IMR-90 (cell line): Measurements from ENCODE around the gene UGDH. TPM values are rescaled to one million over a fixed set of nuclear protein-coding genes. Genes with fewer than 3 reads are reported as not detected.
"Not testable (repeated sequence)": the region's sequence is repeated elsewhere in the genome, so short reads cannot be mapped to it uniquely, and the experiment has no call there.

ENCODE experiments used
- ATAC-seq: fragments of 200-7000 bp; cut with Tn5 transposase; 2 replicates; pipeline ENCODE4 v1.9.1; 2020; ENCODE audit warnings: low read depth, mild to moderate bottlenecking, moderate library complexity
- BruUV-seq: library from RNA; stranded (reverse); fragments of 400-500 nt; replicated peaks from 2 replicates; lab custom pipeline; 2021; lab: Mats Ljungman, UMichigan
- CTCF ChIA-PET: fragments of 300-600 bp; formaldehyde crosslinking; extraction: SDS; loops from one replicate; lab custom pipeline; 2021; ENCODE audit warnings: antibody characterized with exemption; lab: Yijun Ruan, JAX
- POLR2A ChIA-PET: fragments of 300-600 bp; sonication (Branson Sonifier 250); formaldehyde crosslinking; loops from one replicate; lab custom pipeline; 2022; ENCODE audit warnings: antibody characterized with exemption; ENCODE audit not compliant: unreplicated experiment; lab: Charles Lee
- DNase-seq: peaks from one replicate; pipeline ENCODE4 v3.0.0; 2013
- H2AFZ ChIP-seq: replicated peaks from 2 replicates; pipeline ENCODE3; 2013; ENCODE audit warnings: low read length, mild to moderate bottlenecking; ENCODE audit not compliant: poor library complexity
- H2AK5ac ChIP-seq: 2 replicates; pipeline ENCODE4 v1.6.1; 2013; ENCODE audit warnings: low read depth, low read length, inconsistent platforms
- H2AK9ac ChIP-seq: replicated peaks from 2 replicates; pipeline ENCODE3; 2013; ENCODE audit warnings: mild to moderate bottlenecking, low read depth, low read length, moderate library complexity; ENCODE audit not compliant: poor library complexity
- H2BK120ac ChIP-seq: 2 replicates; pipeline ENCODE4 v1.6.1; 2013; ENCODE audit warnings: low read depth, low read length, inconsistent platforms
- H2BK15ac ChIP-seq: 3 replicates; pipeline ENCODE4 v1.6.1; 2013; ENCODE audit warnings: low read depth, low read length, inconsistent platforms
- H2BK20ac ChIP-seq: 2 replicates; pipeline ENCODE4 v1.6.1; 2013; ENCODE audit warnings: low read depth, mild to moderate bottlenecking, inconsistent platforms, low read length, moderate library complexity
- H2BK5ac ChIP-seq: 2 replicates; pipeline ENCODE4 v1.6.1; 2013; ENCODE audit warnings: mild to moderate bottlenecking, low read depth, low read length, inconsistent platforms; ENCODE audit not compliant: poor library complexity, severe bottlenecking
- H3K14ac ChIP-seq: replicated peaks from 2 replicates; pipeline ENCODE4 v1.6.1; 2013; ENCODE audit warnings: low read depth, low read length, inconsistent platforms
- H3K18ac ChIP-seq: 2 replicates; pipeline ENCODE4 v1.6.1; 2013; ENCODE audit warnings: low read depth, low read length, control low read depth
- H3K23ac ChIP-seq: 2 replicates; pipeline ENCODE4 v1.6.1; 2013; ENCODE audit warnings: low read depth, low read length, inconsistent platforms
- H3K27ac ChIP-seq: 2 replicates; pipeline ENCODE4 v1.5.1; 2013; ENCODE audit warnings: mild to moderate bottlenecking, control low read depth, low read length; ENCODE audit not compliant: insufficient read depth
- H3K27me3 ChIP-seq: 2 replicates; pipeline ENCODE4 v1.6.1; 2013; ENCODE audit warnings: low read length; ENCODE audit not compliant: control insufficient read depth, insufficient read depth
- H3K36me3 ChIP-seq: 2 replicates; pipeline ENCODE4 v1.6.1; 2013; ENCODE audit warnings: low read length, mixed read lengths; ENCODE audit not compliant: control insufficient read depth, insufficient read depth
- H3K4ac ChIP-seq: 2 replicates; pipeline ENCODE4 v1.6.1; 2013; ENCODE audit warnings: low read depth, low read length, inconsistent platforms
- H3K4me1 ChIP-seq: 2 replicates; pipeline ENCODE4 v1.6.1; 2013; ENCODE audit warnings: low read length, mixed read lengths; ENCODE audit not compliant: control insufficient read depth, insufficient read depth
- H3K4me2 ChIP-seq: 2 replicates; pipeline ENCODE4 v1.6.1; 2013; ENCODE audit warnings: low read depth, mild to moderate bottlenecking, control low read depth, low read length, moderate library complexity
- H3K4me3 ChIP-seq: 2 replicates; pipeline ENCODE4 v1.5.1; 2013; ENCODE audit warnings: low read depth, mild to moderate bottlenecking, control low read depth, low read length, moderate library complexity; ENCODE audit not compliant: insufficient read depth
- H3K56ac ChIP-seq: 2 replicates; pipeline ENCODE4 v1.6.1; 2013; ENCODE audit warnings: low read length, inconsistent platforms; ENCODE audit not compliant: insufficient read depth; ENCODE audit errors: extremely low read depth
- H3K79me1 ChIP-seq, 2 experiments: 2 replicates each; pipeline ENCODE4 v1.6.1; 2013; ENCODE audit warnings: low read length in 2 of 2, inconsistent platforms in 1 of 2, low read depth in 1 of 2
- H3K9ac ChIP-seq: 2 replicates; pipeline ENCODE4 v1.6.1; 2013; ENCODE audit warnings: low read depth, low read length, control low read depth
- H3K9me1 ChIP-seq: 2 replicates; pipeline ENCODE4 v1.6.1; 2013; ENCODE audit warnings: low read length, inconsistent platforms; ENCODE audit not compliant: insufficient read depth
- H3K9me3 ChIP-seq: 2 replicates; pipeline ENCODE4 v1.6.1; 2013; ENCODE audit warnings: low read length; ENCODE audit not compliant: control insufficient read depth, insufficient read depth
- H4K20me1 ChIP-seq: 2 replicates; pipeline ENCODE4 v1.6.1; 2013; ENCODE audit warnings: low read length, inconsistent platforms; ENCODE audit not compliant: insufficient read depth
- H4K5ac ChIP-seq: 2 replicates; pipeline ENCODE4 v1.6.1; 2013; ENCODE audit warnings: mild to moderate bottlenecking, low read depth, low read length, control low read depth
- H4K8ac ChIP-seq, 2 experiments: 2 replicates each; pipeline ENCODE4 v1.6.1; 2013; ENCODE audit warnings: low read depth in 2 of 2, low read length in 2 of 2, control low read depth in 1 of 2, inconsistent platforms in 1 of 2
- H4K91ac ChIP-seq: 2 replicates; pipeline ENCODE4 v1.6.1; 2013; ENCODE audit warnings: low read depth, low read length, inconsistent platforms; ENCODE audit not compliant: insufficient read depth
- FOS ChIP-seq: fragments of 150-350 bp; IDR thresholded peaks from 2 replicates; pipeline ENCODE4 v1.6.1; 2016; ENCODE audit warnings: low read depth, low read length
- WGBS, 2 experiments: methylation state at CpG; one replicate each; pipeline versions ENCODE4 v1.1.5 to v1.1.7; 2013; ENCODE audit warnings: missing lambda C conversion rate in 2 of 2; ENCODE audit not compliant: insufficient read length in 1 of 2; ENCODE audit errors: extremely low coverage in 2 of 2; 5-methylcytosine and 5-hydroxymethylcytosine counted together
- dilution Hi-C: fragments of 300-500 bp; cut with HindIII; formaldehyde crosslinking; loops from one replicate; pipeline ENCODE4 v1.14.3; 2018; ENCODE audit warnings: low sequenced_read_pairs; ENCODE audit not compliant: unreplicated experiment
- in situ Hi-C: fragments of 300-500 bp; cut with MboI; formaldehyde crosslinking; loops from 3 replicates; pipeline ENCODE4 v1.14.3; 2019; ENCODE audit warnings: low sequenced_read_pairs, inconsistent platforms, mixed read lengths
- intact Hi-C: fragments of 100-400 bp; cut with micrococcal nuclease; formaldehyde crosslinking; loops from 2 replicates; pipeline ENCODE4 v1.10.0; 2022
- polyA plus RNA-seq, 3 experiments: library from polyadenylated mRNA; depleted of rRNA; stranded (reverse); fragments of >200 nt; gene quantifications; 2 replicates each; pipeline ENCODE4 v1.2.3, GENCODE V29; 2012; ENCODE audit warnings: low replicate concordance in 1 of 3
- total RNA-seq: library from RNA; depleted of rRNA; stranded (reverse); fragments of >200 nt; gene quantifications from 2 replicates; pipeline ENCODE4 v1.2.3, GENCODE V29; 2012

Gene UGDH
- total and polyA plus RNA-seq, 2 of the 4 experiments (the other 2 are of a cell fraction) = 69.2 to 257 TPM

GRCh38 chr4:39504538-39504937, 22.7 kb downstream of the UGDH start:
- Histone ChIP-seq H3K18ac (no peak overlapping the region), H2BK120ac (no peak overlapping the region), H4K5ac (no peak overlapping the region), H2BK15ac (no peak overlapping the region), H3K27me3 (no peaks in the 10 kb centered on the region), H2BK20ac (no peak overlapping the region), H4K20me1 (peaks cover 3% of the 10 kb centered on the region; the same call in 1 of the 2 replicates), H3K4ac (no peak overlapping the region), H3K14ac (no peak overlapping the region), H3K36me3 (peaks cover 44% of the 10 kb centered on the region), H2AFZ (no peak overlapping the region), H3K27ac (no peak overlapping the region), H2BK5ac (no peak overlapping the region), H3K4me2 (no peak overlapping the region), H3K56ac (no peak overlapping the region), H3K9me1 (no peaks in the 10 kb centered on the region), H4K91ac (no peak overlapping the region), H3K4me3 (no peak overlapping the region), H2AK9ac (no peak overlapping the region), H2AK5ac (no peak overlapping the region), H3K9ac (no peak overlapping the region), H4K8ac (no peak overlapping the region), H3K4me1 (peaks cover 2% of the 10 kb centered on the region), H3K23ac (no peak overlapping the region), H3K9me3 (no peaks in the 10 kb centered on the region), H3K79me1 (peaks cover 14 to 41% of the 10 kb centered on the region in 2 experiments)
- WGBS, 2 experiments = no CpG with 5 or more reads among the region's 2 CpGs
- peak; percentile 13 for DNase-seq
- intact Hi-C loops = no loop called here
- no peak for TF ChIP-seq FOS
- POLR2A ChIA-PET = no interaction called here
- in situ Hi-C loops = no loop called here
- no peak for ATAC-seq
- CTCF ChIA-PET = no interaction called here
- dilution Hi-C loops = no loop called here
- no TSS peak for BruUV-seq

GRCh38 chr4:39502664-39503035, 24.6 kb downstream of the UGDH start:
- ATAC-seq, intact Hi-C loops, H2BK20ac ChIP-seq, BruUV-seq, DNase-seq, dilution Hi-C loops, H3K9me3 ChIP-seq, CTCF ChIA-PET, H3K4me1 ChIP-seq, POLR2A ChIA-PET, H2AFZ ChIP-seq, H3K9me1 ChIP-seq, H4K20me1 ChIP-seq, H3K9ac ChIP-seq, H2AK9ac ChIP-seq, H3K18ac ChIP-seq, H3K4me3 ChIP-seq, H2AK5ac ChIP-seq, H3K27me3 ChIP-seq, in situ Hi-C loops, H4K5ac ChIP-seq, H3K4me2 ChIP-seq, H3K23ac ChIP-seq, H4K91ac ChIP-seq, H2BK15ac ChIP-seq, H3K56ac ChIP-seq: not testable (repeated sequence)
- no CpG with 5 or more reads among the region's 4 CpGs for WGBS, 2 experiments
- H2BK120ac ChIP-seq = peak overlapping the region; percentile 16; the same call in 1 of the 2 replicates
- peak overlapping the region; percentile 76; the same call in 1 of the 2 replicates for H3K27ac ChIP-seq
- H3K36me3 ChIP-seq = peaks cover 34% of the 10 kb centered on the region
- 0 out of 2 replicates have a peak overlapping the region, but pooled peaks have one; percentile 6 for H3K4ac ChIP-seq
- H3K14ac ChIP-seq = peak overlapping the region; percentile 10; the same call in 1 of the 2 replicates
- H2BK5ac ChIP-seq = peak overlapping the region; percentile 68
- H3K79me1 ChIP-seq = peaks cover 8 to 39% of the 10 kb centered on the region in 2 experiments
- H4K8ac ChIP-seq = 0 out of 4 replicates have a peak overlapping the region, but pooled peaks of 1 of the 2 experiments have one; percentile 64
